GM19240 (cell line): ENCODE measurements around the gene MPPED1.

ENCODE experiments used
- DNase-seq: peaks from one replicate; pipeline ENCODE4 v3.0.0; 2011; ENCODE audit warnings: low spot score; ENCODE audit not compliant: insufficient read length

Gene MPPED1

GRCh38 chr22:43428521-43428920 lies 16.7 kb downstream of the MPPED1 start:
- DNase-seq = no peak

GRCh38 chr22:43429426-43429825 lies 17.6 kb downstream of the MPPED1 start:
- DNase-seq = no peak

- no peak for DNase-seq
Observed at GRCh38 chr22:43431808-43432554, 20.2 kb downstream of the MPPED1 start.

- no peak for DNase-seq
Observed at GRCh38 chr22:43432883-43433415, 21.1 kb downstream of the MPPED1 start.

DNA sequence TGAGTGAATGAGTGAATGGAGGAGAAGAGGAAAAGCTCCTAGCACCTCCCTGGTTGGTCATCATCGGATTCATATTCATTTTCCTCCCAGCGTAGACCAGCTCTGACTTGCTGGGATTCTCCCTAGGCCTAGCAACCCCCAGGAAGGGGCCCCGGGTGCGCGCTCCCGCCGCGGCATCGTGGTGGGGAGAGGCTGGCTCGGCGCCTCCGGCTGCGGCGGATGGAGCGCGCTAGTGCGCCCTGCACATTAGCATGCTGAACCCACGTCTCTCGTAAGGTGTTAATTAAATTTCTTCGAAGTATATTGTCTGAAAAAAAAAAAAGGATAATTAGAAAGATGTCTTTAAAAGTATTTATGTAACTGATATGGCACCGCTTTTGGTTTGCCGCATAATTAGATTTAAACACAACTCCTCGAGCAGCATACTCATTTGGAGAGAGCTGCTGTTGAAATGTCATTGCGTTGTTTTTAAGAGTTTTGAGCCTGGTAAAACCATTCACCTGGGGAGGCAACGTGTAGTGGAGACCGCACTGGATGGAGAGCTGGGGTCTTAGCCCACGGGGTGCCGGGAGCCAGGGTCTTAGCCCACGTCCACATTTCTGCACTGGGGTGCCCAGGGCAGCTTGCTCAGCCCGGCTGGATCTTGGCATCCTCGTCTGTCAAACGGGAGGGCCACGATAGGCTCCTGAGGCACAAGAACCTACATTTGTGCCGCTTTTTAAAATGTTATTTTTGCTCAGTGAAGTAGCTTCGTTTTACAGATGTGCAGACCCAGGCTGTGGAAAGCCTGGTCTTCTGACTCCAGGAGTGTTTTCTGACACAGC lies 21.8 kb downstream of the MPPED1 start:
- DNase-seq = no peak

DNA sequence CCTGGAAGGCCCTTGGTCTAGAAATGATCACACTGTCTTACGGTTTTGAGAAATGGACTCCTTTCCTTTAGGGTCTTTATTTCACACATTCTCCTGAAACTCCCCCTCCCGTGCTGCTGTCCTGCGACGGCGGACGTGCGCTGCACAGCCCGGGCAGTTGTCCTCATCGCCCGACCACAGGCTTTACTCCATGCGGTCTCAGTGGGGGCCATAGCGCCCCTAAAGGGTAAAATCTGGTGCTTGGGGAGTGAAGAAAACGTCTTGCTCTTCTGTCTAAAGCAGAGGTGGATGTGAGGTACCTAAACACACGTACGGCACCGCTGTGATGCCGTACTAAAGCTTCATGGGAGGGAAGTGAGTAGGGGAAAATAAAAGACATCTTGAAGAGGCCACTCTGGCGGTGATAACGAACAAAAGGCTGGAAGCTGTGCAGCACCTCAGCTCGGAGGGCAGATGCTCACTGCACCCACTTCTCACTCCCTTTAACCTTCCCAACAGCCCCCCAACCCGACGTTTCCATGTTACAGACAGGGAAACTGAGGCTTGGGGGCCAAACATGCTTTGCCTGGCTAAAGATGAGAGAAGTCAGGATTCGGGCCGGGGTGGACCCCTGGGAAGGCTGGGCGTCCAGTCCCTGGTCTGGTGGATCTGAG lies 22.6 kb downstream of the MPPED1 start:
- no peak for DNase-seq

- no peak for DNase-seq
Observed at GRCh38 chr22:43434928-43435311, 23.1 kb downstream of the MPPED1 start.

DNA sequence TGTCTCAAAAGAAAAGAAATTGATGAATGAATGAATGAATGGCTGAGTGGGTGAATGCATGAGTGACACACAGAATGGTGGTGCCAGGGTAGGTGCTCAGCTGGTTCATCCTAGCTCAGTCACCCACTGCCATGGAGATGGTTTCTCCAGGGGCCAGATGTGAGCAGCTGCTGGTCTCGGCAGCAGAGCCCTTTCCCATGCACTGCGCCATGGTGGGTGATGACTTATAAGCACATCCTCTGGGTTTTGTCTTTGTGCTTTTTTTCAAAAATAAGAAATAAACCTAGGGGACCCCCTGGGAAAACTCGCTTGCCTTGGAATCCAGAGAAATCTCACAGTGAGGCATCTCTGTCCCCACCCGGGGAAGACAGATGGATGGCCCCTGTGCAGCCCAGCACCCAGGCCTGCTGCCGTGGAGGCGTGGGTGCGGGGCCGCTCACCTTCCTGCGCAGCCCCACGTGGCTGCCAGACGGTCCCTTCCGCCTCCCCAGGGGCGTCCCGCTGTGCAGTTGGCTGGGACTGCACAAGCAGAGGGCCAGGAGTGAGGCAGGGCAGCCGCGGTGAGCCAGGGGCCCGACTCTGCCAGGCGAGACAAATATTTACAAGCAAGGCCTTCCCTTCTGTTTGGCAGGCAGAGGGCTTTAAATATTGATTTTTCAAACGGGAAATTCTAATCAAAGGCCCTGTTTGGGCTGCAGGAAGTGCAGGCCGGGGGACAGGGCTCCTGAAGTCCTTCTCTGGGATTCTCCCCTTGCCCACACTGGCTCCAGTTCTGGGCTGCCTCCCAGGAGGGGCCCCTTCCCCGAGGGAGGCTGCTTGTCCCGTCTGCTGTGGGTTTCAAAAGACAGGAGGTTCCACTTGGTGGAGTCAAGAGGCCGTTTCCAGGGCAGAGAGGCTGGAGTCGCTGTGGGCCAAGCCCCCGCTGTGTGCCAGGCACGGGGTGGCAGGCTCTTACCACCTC lies 24.3 kb downstream of the MPPED1 start:
- no peak for DNase-seq

DNA sequence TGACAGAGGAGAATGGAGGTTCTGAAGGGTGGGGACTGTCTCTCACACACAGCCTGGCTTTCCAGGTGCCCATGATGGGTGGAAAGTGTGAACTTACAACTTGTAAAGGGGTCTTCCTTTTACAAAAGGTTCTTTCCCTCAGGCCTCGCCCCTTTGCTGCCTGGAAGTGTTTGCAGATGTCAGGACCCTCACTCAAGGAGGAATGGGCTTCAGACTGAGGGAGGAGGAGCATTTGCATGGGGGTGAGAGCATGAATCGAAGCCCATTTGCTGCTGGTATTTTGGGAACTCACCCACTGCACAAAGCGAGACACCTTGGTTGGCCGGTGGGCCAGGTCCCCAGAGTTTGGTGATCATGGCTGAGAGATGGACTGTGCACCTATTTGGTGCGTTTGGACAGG lies 25.1 kb downstream of the MPPED1 start:
- no peak for DNase-seq

DNA sequence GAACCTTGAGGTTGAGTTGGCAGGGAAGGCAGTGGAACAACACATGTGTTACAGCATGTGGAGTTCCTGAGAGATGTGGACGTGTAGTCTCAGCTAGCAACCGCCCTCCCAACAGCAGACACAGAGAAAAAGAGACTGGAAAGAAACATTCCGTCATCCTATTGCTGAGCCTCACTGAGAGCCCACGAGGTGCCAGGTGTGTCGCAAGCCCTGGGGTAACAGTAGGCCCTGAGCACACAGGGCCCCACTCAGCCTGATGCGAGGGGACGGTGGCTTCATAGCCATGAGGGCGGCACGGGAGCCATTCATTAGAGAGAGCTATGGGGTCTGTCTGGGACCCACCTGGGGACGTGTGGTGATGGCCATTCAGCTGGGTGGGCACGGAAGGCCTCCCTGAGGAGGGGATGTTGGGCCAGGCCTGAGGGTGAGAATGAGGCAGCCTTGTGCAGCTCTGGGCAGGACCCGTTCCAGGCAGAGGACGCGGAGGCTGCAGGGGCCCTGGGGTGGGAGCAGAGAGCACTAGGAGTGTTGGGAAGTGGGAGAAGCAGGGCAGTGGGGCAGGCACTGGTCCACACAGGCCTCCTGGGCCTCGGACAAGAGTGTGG lies 26.2 kb downstream of the MPPED1 start:
- no peak for DNase-seq

GRCh38 chr22:43438666-43439347 lies 27.0 kb downstream of the MPPED1 start:
- DNase-seq = no peak

- no peak for DNase-seq
Observed at GRCh38 chr22:43439368-43440103, 27.7 kb downstream of the MPPED1 start.

- DNase-seq = no peak
Observed at GRCh38 chr22:43440104-43440387, 28.2 kb downstream of the MPPED1 start.

GRCh38 chr22:43440556-43440955 lies 28.7 kb downstream of the MPPED1 start:
- DNase-seq = no peak

- DNase-seq = no peak
Observed at GRCh38 chr22:43441216-43441615, 29.4 kb downstream of the MPPED1 start.

DNA sequence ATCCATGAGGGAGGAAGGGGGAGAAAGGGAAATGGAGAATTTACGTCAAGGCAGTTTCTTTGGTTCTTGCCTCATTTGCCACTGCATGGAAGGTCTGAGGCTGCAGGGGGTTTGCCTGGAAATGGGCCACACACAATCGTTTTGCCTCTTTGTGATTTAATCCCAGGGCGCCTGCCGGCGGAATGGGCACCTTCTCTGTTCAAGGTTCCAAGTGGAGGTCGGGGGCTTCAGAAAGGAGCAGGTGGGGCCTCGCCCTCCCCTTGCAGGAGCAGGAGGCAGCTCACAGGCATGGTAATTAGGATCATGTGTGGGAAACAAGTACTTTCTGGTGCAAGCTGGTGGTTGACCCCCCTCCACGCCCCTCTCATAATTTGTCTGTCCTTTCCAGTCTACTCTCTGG lies 29.9 kb downstream of the MPPED1 start:
- no peak for DNase-seq

DNA sequence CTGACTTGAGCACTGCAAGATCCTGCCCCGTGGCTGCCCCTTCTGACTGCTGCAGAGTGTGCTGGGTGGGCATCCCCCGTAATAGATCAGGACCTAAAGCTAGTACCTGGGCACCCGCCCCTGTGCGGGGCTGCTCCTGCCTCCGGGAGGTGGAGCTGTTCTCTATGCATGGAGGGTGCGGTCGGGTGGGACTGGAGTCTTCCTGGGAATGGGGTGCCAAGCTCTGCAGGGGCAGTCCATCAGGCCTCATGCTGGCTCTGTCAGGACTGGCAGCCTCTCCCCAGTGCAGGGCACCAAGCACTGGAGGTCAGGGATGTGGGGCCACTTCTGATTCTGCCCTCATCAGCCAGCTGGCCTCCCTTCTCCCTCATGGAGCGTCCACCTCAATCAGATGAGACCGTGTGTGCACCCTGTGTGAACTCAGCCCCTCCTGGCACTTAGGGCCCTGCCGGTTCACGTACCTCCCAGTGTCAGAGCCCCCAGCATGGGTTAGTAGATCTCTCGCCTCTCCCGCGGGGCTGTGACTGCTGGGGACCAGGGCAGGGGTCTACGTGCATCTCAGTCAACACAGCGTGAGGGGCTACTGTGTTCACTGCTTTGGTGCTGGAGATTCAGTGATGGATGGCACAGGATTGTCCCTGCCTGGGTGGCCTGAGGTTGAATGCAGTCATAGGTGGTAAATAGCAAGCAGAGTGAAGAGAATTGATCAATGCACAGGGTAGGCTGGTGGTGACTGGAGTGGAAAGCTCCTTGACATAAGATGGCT lies 30.8 kb downstream of the MPPED1 start:
- no peak for DNase-seq

GRCh38 chr22:43443152-43443471 lies 31.3 kb downstream of the MPPED1 start:
- no peak for DNase-seq
